Left lung (tissue), 10 donors: Measurements from ENCODE around the gene PRKCA. TPM values are rescaled to one million over a fixed set of nuclear protein-coding genes. Genes with fewer than 3 reads are reported as not detected.

Source experiments
- ATAC-seq: fragments of 200-7000 bp; cut with Tn5 transposase; one replicate; pipeline ENCODE4 v1.9.1; 2020; ENCODE audit warnings: moderate library complexity
- DNase-seq, 4 donors: peaks; one replicate each; pipeline ENCODE4 v3.0.0-alpha.2; 2013 to 2020
- H3K27ac ChIP-seq, 2 donors: fragments of 200-600 bp; sonication (generic) in 1 of 2; one replicate each; pipeline versions ENCODE4 v1.5.0 to v1.8.0; 2020 to 2021
- H3K27me3 ChIP-seq, 2 donors: fragments of 200-600 bp; sonication (generic) in 1 of 2; one replicate each; pipeline versions ENCODE4 v1.5.0 to v1.8.0; 2020 to 2021
- H3K36me3 ChIP-seq, 2 donors: fragments of 200-600 bp; sonication (generic) in 1 of 2; one replicate each; pipeline versions ENCODE4 v1.5.0 to v1.8.0; 2020 to 2021
- H3K4me1 ChIP-seq, 2 donors: fragments of 200-600 bp; one replicate each; pipeline ENCODE4 v1.8.0; 2021
- H3K4me3 ChIP-seq, 2 donors: fragments of 200-600 bp; sonication (generic) in 1 of 2; one replicate each; pipeline versions ENCODE4 v1.5.0 to v1.8.0; 2020 to 2021; ENCODE audit warnings: mild to moderate bottlenecking in 1 of 2
- H3K9me3 ChIP-seq, 2 donors: fragments of 200-600 bp; sonication (generic) in 1 of 2; one replicate each; pipeline versions ENCODE4 v1.5.0 to v1.8.0; 2020 to 2021
- intact Hi-C, 2 donors: fragments of 100-400 bp; cut with DNase I; formaldehyde crosslinking; loops; one replicate each; pipeline versions ENCODE4 v1.11.2 to v1.14.2; 2022
- polyA plus RNA-seq, 6 donors: library from polyadenylated mRNA; unstranded; fragments of 120-200 nt; gene quantifications; one replicate each; pipeline ENCODE4 v1.2.1, GENCODE V29; 2013; ENCODE audit not compliant: insufficient read length in 6 of 6
- total RNA-seq, 2 donors: library from RNA; stranded (reverse); fragmentation: NEBNext Ultra II Directional; extraction: Animal tissue kit (Norgen Biotek cat#: 25700); gene quantifications; one replicate each; pipeline ENCODE4 v1.2.1, GENCODE V29; 2021
- TF ChIP-seq, protein P1 (sequence below), 2 donors: fragments of 200-600 bp; sonication (generic) in 1 of 2; IDR thresholded peaks; one replicate each; pipeline versions ENCODE4 v1.5.0 to v1.8.0; 2021; ENCODE audit warnings: antibody characterized with exemption in 2 of 2
- donor health status: DM: no; HTN: yes; CAD: no.
- donor health status: DM: no; HTN: no; CAD: no.

The PRKCA gene
- total and polyA plus RNA-seq, 8 donors = 16.4 to 30.4 (median 17.5) TPM

DNA sequence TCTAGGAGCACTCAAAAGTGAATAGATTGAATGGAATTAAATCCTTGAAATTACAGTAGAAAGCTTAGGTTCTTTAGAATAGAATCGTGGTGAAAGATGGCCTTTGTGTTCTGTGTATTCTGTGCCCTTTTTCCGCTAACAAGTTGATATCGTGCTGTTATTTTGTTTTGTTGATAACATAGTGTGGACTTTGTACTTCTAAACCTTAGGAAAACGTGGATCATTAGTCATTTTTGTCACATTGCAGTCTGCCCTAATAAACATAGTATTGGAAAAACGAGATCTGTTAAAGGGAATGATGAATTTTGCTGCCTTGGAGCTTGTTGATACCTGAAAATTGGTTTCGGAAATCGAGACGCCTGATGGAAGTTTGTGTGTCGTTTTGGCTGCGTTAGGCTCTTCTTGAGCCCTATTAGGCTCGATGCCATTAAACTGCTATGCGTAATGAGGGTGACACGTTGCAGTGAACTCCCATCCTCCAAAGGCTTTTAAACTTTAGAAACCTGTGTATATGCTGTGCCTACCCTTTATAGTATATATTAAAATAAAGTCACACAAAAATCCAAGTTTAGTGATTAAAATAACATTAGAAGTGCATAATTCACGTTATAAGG lies 145.7 kb downstream of the PRKCA start:
- Histone ChIP-seq H3K36me3 (no peaks in the 10 kb centered on the region), H3K27ac (no peak overlapping the region), H3K27me3 (no peaks in the 10 kb centered on the region)

DNA sequence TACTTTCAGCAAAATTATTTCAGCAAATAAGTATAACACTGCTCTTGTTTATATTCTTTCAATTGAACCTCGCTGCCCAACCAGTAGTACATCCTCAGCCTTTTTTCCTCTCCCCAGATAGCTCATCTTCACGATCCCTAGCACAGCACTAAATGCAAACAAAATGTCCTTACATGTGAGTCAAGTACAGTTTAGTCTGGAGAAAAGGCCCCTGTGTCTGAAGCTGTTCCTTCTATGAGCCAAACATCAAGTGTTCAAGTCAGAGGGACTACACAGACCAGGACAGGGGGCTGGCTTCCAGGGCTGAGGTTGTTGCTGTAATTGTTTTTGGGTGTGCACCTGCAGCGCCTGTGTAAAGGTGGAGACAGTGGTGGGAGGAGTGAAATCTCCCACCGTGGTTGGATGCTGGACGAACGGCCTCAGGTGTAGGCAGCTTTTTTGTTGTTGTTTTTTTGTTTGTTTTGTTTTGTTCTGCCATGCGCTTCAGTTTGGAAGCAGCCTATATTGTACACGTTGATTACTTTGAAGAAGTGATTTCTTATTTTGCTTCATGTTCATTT lies 147.1 kb downstream of the PRKCA start:
- H3K9me3 ChIP-seq = no peaks in the 10 kb centered on the region
- intact Hi-C loops = no loop called here

More for the DNA sequence above, 145.7 kb downstream of the PRKCA start:
- DNase-seq (no peak), ATAC-seq (no peak)
- no peak overlapping the region for H3K4me3 ChIP-seq
- TF ChIP-seq, protein P1, sequence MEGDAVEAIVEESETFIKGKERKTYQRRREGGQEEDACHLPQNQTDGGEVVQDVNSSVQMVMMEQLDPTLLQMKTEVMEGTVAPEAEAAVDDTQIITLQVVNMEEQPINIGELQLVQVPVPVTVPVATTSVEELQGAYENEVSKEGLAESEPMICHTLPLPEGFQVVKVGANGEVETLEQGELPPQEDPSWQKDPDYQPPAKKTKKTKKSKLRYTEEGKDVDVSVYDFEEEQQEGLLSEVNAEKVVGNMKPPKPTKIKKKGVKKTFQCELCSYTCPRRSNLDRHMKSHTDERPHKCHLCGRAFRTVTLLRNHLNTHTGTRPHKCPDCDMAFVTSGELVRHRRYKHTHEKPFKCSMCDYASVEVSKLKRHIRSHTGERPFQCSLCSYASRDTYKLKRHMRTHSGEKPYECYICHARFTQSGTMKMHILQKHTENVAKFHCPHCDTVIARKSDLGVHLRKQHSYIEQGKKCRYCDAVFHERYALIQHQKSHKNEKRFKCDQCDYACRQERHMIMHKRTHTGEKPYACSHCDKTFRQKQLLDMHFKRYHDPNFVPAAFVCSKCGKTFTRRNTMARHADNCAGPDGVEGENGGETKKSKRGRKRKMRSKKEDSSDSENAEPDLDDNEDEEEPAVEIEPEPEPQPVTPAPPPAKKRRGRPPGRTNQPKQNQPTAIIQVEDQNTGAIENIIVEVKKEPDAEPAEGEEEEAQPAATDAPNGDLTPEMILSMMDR (IDR thresholded peaks at IDR 0.05) = no peak
- H3K4me1 ChIP-seq = peaks cover 0 to 8% of the 10 kb centered on the region in 2 donors
- no peaks in the 10 kb centered on the region for H3K9me3 ChIP-seq
- intact Hi-C loops = no loop called here

DNA sequence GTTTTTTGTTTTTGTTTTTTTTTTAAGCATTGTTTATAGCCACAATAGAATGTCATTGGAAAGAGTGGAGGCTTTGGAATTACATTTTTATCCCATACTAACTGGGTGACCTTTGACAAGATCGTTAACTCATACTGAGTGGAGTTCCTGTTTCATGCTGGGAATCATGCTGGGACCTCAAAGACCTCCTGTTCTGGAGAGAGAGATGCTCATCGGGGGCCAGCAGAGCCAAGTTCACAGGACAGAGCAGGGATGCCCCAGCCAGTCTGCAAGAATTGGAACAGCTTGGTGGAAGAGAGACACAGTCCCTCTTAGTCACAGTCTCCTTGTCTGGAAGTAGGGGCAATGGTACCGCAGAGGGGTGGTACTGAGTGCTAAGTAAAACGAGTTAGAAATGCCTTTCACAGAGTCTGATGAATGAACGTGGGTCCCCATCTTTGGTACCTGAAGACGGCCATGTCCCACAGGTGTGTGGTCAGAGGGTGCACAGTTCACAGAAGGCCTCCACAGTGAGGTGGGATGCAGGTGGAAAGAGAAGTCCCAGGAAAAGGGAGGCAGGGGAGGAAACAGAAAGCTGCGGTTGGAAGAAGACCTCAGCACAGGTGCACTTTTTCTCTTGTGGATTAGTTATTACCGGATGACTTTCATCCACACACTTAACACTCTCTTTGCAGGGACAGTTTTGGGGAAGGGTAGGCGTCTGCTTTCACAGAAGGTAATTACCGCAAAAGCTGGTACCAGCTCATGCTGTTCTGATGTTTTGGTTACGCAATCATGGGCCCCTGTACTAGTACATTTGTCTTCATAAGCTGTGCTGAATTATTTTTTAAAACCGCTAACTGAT lies 147.8 kb downstream of the PRKCA start:
- Histone ChIP-seq H3K27me3 (no peaks in the 10 kb centered on the region), H3K27ac (no peak overlapping the region), H3K9me3 (no peaks in the 10 kb centered on the region), H3K4me1 (peaks cover 0 to 8% of the 10 kb centered on the region in 2 donors), H3K4me3 (no peak overlapping the region), H3K36me3 (no peaks in the 10 kb centered on the region)
- DNase-seq (no peak), ATAC-seq (no peak)
- intact Hi-C loops = no loop called here
- TF ChIP-seq, protein P1 (IDR thresholded peaks at IDR 0.05) = no peak

More for the DNA sequence above, 147.1 kb downstream of the PRKCA start:
- ATAC-seq = no peak
- Histone ChIP-seq H3K4me3 (no peak overlapping the region), H3K27ac (no peak overlapping the region), H3K36me3 (no peaks in the 10 kb centered on the region), H3K4me1 (peaks cover 0 to 8% of the 10 kb centered on the region in 2 donors), H3K27me3 (no peaks in the 10 kb centered on the region)
- TF ChIP-seq, protein P1 (IDR thresholded peaks at IDR 0.05) = no peak
- DNase-seq = no peak

DNA sequence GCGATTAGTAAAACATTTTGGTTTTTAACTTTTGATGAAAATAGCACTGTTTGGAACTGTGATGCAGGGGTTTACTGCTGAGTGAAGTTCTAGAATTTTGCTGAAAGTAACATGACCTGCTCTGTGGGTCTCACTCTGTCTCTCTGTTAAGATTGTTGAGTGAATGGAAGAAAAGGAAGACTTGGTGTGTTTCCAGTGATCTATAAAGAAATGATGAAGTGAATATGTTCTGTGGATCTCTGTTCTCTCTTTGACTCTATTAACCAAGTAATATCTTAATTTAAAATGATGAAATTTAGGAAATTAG lies 148.4 kb downstream of the PRKCA start:
- no peak overlapping the region for H3K4me3 ChIP-seq
- H3K36me3 ChIP-seq = no peaks in the 10 kb centered on the region
- no peaks in the 10 kb centered on the region for H3K9me3 ChIP-seq
- no peaks in the 10 kb centered on the region for H3K27me3 ChIP-seq
- peaks cover 0 to 8% of the 10 kb centered on the region in 2 donors for H3K4me1 ChIP-seq
- DNase-seq = no peak
- TF ChIP-seq, protein P1 (IDR thresholded peaks at IDR 0.05) = no peak
- H3K27ac ChIP-seq = no peak overlapping the region
- no peak for ATAC-seq
- intact Hi-C loops = no loop called here
